CMK (cell line): Measurements from ENCODE around the gene MYRIP.
"Not testable (repeated sequence)": the region's sequence is repeated elsewhere in the genome, so short reads cannot be mapped to it uniquely, and the experiment has no call there.

Experiments
- DNase-seq: peaks from one replicate; pipeline ENCODE4 v3.0.0-alpha.2; 2010; ENCODE audit warnings: low read depth

Gene MYRIP

DNA sequence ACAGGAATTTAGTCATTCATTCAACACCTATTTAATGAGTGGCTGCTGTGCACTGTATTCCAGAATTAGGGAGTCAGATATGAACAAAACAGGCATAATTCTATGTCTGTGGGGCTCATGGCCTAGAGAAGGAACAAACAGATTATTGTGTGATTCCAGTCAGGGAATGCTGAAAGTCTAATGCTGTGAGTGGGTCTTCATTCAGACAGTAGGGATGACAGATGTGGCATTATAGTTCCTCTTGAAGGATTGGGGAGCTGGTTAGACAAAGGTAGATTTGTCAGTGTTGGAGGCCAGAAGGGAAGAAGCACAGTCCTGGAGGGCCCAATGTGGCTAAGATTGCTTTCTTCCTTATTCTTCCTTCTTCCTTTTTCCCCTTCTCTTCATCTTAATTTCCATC lies 273.7 kb downstream of the MYRIP start:
- no peak for DNase-seq

DNA sequence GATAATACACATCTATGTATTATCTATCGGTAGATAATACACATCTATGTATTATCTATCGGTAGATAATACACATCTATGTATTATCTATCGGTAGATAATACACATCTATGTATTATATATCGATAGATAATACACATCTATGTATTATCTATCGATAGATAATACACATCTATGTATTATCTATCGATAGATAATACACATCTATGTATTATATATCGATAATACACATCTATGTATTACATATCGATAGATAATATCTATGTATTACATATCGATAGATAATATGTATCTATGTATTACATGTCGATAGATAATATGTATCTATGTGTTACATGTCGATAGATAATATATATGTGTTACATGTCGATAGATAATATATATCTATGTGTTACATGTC lies 275.0 kb downstream of the MYRIP start:
- not testable (repeated sequence) for DNase-seq

DNA sequence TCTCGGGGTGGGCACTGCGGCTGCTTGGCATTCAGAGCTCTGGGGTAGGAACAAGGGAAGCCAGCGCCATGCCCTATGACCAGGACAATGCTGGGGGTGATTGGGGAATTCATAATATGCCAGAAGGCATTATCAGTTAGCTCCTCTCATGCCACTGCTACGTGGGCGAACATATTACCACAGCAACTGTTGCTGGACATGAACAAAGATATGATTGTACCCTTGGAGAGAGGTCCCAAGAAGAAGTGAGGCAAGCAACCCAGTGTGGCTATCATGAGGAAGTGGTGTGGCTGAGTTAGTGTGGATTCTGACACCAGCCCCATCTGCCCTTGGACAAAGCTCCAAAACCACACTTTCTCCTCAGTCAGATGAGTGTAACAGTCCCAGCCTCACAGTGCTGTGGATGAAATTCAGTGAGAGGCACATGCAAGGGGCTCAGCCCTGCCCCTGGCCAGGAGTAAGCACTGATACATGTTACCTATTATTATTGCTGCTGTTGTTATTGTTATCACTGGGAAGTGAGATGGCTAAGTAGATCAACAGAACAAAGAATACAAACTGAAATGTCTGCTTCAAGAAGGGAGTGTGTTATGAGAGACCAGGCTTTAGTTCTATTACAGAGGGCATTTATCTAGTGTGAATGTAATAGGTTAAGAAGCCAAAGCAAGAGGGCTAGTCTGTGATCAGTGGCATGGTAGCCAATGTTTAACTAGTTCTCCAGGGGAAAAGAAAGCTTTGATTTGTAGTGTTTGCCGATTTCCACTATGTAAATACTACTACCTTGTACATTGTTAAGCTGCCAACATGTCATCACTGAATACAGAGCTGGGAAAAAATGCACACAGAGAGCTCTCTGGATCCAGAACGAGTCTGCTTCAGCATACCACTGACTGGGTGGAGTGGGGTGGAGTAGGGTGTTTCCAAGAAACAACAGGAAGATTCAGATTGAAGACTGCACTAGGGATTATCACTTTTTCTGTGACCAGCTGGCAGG lies 277.8 kb downstream of the MYRIP start:
- no peak for DNase-seq

GRCh38 chr3:40088527-40089170 lies 279.2 kb downstream of the MYRIP start:
- no peak for DNase-seq

- no peak for DNase-seq
Measured at GRCh38 chr3:40096661-40097111, 287.3 kb downstream of the MYRIP start.

DNA sequence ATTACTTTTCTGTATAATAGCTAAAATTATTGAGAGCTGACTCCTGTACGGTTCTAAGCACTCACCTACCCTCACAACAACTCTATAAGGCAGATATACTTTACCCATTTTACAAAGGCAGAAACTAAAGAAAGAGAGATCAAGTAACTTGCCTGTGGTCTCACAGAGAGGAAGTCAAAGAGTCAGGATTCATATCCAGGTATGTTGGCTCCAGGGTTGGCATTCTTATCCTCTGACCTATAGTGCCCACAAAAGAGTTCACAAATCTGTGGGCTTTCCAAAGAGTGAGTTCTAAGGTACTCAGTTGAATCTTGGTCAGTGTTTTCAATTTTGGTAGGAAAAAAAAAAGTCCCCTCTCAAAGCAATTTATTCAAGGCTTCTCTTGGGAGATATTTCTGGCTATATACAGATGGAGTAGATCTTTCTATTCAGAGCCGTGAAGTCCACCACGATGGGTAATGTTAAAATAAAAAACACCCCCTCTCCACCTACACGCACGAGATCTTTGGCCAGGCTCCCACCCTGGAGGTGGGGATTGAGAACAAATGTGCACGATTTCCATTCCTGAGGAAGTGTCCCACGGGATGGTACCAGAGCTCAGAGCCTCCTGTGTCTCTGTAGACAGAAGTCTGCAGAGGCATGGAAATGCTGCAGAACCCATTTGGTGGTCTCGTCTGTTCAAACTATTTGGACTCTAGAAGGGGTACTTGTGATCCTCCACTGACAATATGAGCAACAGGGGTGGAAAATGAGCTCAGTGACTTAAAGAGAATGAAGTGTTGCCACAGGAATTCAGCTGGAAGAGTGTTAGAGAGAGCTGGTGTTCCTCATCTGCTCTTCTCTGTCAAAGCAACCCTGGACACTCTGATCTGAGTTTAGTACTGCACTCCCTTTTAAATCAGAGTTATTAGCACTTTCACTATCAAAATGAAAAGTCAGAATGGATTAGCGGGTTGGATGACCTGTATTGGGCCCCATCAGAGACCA lies 288.0 kb downstream of the MYRIP start:
- DNase-seq = no peak

DNA sequence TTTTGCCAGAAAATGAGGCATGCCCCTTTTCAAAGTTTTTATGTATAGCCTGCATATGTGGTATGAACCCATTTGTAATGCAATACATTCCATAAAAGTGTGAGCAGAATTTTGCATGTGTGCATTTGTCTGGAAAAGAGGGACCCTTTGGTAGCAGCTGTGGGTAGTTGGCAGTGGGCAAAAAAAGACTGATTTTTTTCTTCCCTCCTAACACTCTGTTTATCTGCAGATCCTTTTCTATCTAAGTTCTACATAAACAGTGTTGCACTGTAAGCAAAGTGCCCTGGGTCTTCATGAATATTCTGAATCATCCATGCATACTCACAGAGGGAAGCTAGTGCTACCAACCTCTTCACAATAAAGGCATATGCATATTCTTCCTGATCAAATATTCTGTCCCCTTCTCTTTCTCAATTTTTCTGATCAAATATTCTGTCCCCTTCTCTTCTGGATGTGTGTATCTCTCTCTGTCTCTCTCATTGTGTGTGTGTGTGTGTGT lies 288.9 kb downstream of the MYRIP start:
- DNase-seq = no peak

- no peak for DNase-seq
Measured at GRCh38 chr3:40099871-40100270, 290.5 kb downstream of the MYRIP start.

GRCh38 chr3:40102182-40102581 lies 292.8 kb downstream of the MYRIP start:
- no peak for DNase-seq

GRCh38 chr3:40103829-40104228 lies 294.4 kb downstream of the MYRIP start:
- DNase-seq = no peak

DNA sequence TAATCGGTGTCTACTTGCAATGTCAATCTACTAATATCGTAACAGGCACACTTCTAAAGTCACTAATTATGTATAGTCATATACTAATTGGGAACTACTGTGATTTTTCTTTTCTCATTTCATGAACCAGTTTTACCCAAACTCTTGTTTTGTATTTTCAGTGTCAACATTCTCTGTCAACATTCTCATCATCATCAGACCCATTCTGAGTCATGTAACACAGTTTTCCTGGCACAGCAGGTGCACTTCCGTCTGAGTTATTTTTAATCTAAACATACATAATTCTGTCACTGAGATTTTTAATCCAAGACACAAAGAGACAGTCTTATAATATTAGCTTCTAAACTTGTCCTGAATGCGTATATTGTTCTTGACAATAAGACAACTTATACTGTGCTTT lies 295.0 kb downstream of the MYRIP start:
- no peak for DNase-seq

GRCh38 chr3:40108643-40109042 lies 299.2 kb downstream of the MYRIP start:
- DNase-seq = no peak

- no peak for DNase-seq
Measured at GRCh38 chr3:40109641-40110490, 300.5 kb downstream of the MYRIP start.

DNA sequence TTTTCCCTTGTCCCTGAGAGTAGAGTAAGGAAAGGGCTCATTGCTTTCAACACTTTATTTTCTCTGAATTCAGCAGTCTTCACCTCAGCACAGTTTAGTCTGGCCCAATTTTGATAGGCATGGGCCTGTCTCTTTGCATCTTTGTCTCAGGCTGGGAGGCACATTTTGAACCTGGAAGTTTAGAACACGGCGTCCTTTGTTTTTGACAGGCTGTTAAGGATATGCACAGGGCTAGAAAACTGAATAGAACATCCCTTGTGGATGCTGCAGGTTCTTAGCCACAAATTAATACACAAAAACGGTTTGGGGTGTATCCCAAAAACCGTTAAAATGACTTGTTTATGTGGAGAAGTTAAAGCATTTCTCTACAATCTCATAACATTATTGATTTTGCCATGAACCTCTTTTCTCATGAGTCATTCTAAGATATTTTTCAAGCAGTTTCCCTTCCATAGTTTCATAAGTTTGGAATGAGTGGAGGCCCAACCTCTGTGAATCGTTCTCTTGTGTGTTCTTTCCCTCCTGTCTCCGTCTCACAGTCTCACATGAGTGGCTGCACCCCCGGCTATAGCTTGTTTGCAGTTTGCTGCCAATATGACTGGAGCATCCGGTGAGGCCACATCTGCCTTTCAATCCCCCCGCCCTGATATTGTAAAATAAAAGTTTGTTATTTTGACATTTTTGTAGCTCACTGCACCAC lies 307.2 kb downstream of the MYRIP start:
- DNase-seq = no peak

DNA sequence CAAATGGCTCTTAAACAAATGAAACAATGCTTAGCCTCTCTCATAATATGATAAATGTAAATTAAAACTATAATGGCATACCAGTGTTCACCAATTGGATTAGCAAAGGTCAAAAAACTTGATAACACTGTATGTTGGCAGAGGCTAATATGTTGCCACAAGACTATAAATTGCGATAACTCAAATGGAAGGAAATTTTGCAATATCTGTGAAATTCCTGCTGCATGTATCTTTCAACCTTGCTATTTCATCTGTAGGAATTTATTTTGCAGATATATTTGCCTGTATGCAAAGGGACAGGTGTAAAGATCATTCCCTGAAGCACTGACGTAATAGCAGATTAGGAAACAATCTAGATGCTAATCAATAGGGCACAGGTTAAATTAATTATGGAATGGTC lies 308.7 kb downstream of the MYRIP start:
- no peak for DNase-seq

DNA sequence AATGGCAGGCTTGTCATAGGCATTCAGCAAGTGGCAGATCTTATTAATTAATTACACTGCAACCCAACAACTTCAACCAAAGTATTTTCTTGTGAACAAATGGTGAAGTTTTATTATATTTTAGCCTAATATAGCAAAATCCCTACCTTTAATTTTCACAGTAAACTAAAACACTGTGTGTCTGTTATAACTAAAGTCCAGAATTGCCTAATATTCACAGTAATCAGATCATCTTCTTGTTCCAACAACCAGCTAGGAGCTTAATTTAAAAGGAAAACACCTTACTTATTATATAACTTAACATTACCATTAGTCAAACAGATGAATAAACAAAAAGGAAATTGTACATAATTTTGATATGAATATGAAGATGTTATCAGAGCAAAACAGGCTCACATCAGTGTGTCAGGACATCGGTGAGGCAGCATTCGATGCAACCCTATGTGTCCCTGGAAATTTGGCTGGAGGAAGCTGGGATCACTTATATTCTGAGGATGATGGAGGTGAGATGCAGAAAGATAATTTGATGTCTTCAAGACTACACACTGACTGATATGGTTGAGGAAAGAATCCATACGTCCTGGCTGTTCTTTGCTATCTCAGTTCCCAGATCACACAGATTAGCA lies 310.8 kb downstream of the MYRIP start:
- DNase-seq = no peak

DNA sequence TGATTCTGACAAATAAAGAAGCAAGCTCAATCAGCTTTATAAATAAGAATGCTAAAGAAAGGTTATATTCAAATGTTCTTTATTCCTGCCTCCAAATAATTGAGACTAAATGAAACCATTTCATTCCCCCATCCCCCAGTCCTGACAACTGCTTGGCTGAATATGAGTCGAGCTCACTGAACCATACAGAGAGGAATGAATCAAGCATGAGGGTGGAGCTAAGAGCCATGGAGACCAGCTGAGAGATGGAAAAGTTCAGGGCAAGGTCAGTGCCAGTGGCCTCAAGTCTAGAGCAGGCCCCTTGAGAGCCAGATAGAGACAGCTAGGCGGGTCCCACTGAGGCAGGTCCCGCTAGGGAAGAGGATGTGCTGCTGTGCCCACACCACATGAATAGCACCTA lies 311.4 kb downstream of the MYRIP start:
- no peak for DNase-seq

DNA sequence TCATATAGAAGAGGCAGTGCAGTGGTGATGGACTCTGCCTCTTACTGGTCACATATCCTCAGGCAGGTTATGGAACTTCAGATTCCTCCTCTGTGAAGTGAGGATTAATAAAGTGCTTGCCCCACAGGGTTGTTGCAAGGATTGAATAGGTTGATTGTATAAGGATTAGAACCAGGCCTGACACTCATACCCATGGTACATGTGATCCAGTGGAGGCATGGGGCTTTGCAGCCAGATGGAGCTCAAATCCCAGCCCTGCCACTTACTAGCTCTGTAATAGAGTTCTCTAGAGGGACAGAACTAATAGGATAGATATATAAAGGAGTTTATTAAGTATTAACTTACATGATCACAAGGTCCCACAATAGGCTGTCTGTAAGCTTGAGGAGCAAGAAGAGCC lies 315.5 kb downstream of the MYRIP start:
- DNase-seq = no peak

GRCh38 chr3:40128166-40128565 lies 318.8 kb downstream of the MYRIP start:
- no peak for DNase-seq

DNA sequence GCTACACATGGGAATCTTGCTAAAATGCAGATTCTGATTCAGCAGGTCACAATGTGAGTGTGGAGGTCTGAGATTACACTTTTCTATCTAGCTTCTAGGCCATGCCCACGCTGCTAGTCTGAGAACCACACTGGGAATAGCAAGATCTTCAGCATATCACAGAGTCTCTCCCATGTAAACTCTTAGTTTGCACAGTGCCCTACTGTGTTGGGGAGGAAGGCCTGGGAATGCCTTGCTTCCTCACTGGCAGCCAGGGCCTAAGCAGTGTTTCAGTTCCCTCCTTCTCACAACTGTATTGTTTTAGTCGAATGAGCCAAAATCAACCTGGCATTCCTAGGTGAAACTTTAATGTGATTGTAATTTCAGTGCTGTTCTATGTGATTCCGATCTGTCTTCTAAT lies 320.1 kb downstream of the MYRIP start:
- no peak for DNase-seq
